ENCODE results near the gene KLHL35.
A peak's percentile ranks its signal among the peaks of the same experiment; 100 is the strongest.

The KLHL35 gene

GRCh38 chr11:75434051-75434450, 1.0 kb upstream of the KLHL35 start:
- in situ Hi-C loops (cut with HindIII; ENCODE audit: low pct_unique_long_range_greater_than_20kb, low sequenced_read_pairs), result no loop called here
- DNase-seq (ENCODE audit: low read depth in 1 of 2, low spot score in 1 of 2), result no peak
- no peak for TF ChIP-seq JUND (IDR thresholded peaks at IDR 0.05; ENCODE audit: low read depth)

GRCh38 chr11:75433443-75433842, 440 bp upstream of the KLHL35 start:
- TF ChIP-seq JUND (IDR thresholded peaks at IDR 0.05; ENCODE audit: low read depth), result no peak
- no peak for DNase-seq (ENCODE audit: low read depth in 1 of 2, low spot score in 1 of 2)
- in situ Hi-C loops (cut with HindIII; ENCODE audit: low pct_unique_long_range_greater_than_20kb, low sequenced_read_pairs), result no loop called here

GRCh38 chr11:75431533-75432525, 1.2 kb downstream of the KLHL35 start:
- in situ Hi-C loops (cut with HindIII; ENCODE audit: low pct_unique_long_range_greater_than_20kb, low sequenced_read_pairs), result no loop called here
- peak in 1 of 2 experiments; percentile 45 for DNase-seq (ENCODE audit: low read depth in 1 of 2, low spot score in 1 of 2)
- TF ChIP-seq JUND (IDR thresholded peaks at IDR 0.05; ENCODE audit: low read depth), result no peak

- peak; percentile 27 to 55 for DNase-seq (ENCODE audit: low read depth in 1 of 2, low spot score in 1 of 2)
- no peak for TF ChIP-seq JUND (IDR thresholded peaks at IDR 0.05; ENCODE audit: low read depth)
- in situ Hi-C loops (cut with HindIII; ENCODE audit: low pct_unique_long_range_greater_than_20kb, low sequenced_read_pairs), result no loop called here
These were observed 2.1 kb downstream of the KLHL35 start for GRCh38 chr11:75430714-75431532.

- in situ Hi-C loops (cut with HindIII; ENCODE audit: low pct_unique_long_range_greater_than_20kb, low sequenced_read_pairs), result no loop called here
- no peak for TF ChIP-seq JUND (IDR thresholded peaks at IDR 0.05; ENCODE audit: low read depth)
- peak; percentile 92 to 96 for DNase-seq (ENCODE audit: low read depth in 1 of 2, low spot score in 1 of 2)
These were observed 2.9 kb downstream of the KLHL35 start for GRCh38 chr11:75429902-75430713.

GRCh38 chr11:75429641-75429901, 3.4 kb downstream of the KLHL35 start:
- no peak for DNase-seq (ENCODE audit: low read depth in 1 of 2, low spot score in 1 of 2)
- no peak for TF ChIP-seq JUND (IDR thresholded peaks at IDR 0.05; ENCODE audit: low read depth)
- in situ Hi-C loops (cut with HindIII; ENCODE audit: low pct_unique_long_range_greater_than_20kb, low sequenced_read_pairs), result no loop called here

GRCh38 chr11:75428989-75429640, 3.9 kb downstream of the KLHL35 start:
- no peak for TF ChIP-seq JUND (IDR thresholded peaks at IDR 0.05; ENCODE audit: low read depth)
- no peak for DNase-seq (ENCODE audit: low read depth in 1 of 2, low spot score in 1 of 2)
- in situ Hi-C loops (cut with HindIII; ENCODE audit: low pct_unique_long_range_greater_than_20kb, low sequenced_read_pairs), result no loop called here

GRCh38 chr11:75428281-75428724, 4.7 kb downstream of the KLHL35 start:
- in situ Hi-C loops (cut with HindIII; ENCODE audit: low pct_unique_long_range_greater_than_20kb, low sequenced_read_pairs), result no loop called here
- DNase-seq (ENCODE audit: low read depth in 1 of 2, low spot score in 1 of 2), result peak; percentile 96 to 100
- TF ChIP-seq JUND (IDR thresholded peaks at IDR 0.05; ENCODE audit: low read depth), result no peak

- in situ Hi-C loops (cut with HindIII; ENCODE audit: low pct_unique_long_range_greater_than_20kb, low sequenced_read_pairs), result no loop called here
- DNase-seq (ENCODE audit: low read depth in 1 of 2, low spot score in 1 of 2), result no peak
- no peak for TF ChIP-seq JUND (IDR thresholded peaks at IDR 0.05; ENCODE audit: low read depth)
These were observed 5.8 kb downstream of the KLHL35 start for GRCh38 chr11:75427181-75427580.

- DNase-seq (ENCODE audit: low read depth in 1 of 2, low spot score in 1 of 2), result no peak
- TF ChIP-seq JUND (IDR thresholded peaks at IDR 0.05; ENCODE audit: low read depth), result no peak
- in situ Hi-C loops (cut with HindIII; ENCODE audit: low pct_unique_long_range_greater_than_20kb, low sequenced_read_pairs), result no loop called here
These were observed 6.3 kb downstream of the KLHL35 start for GRCh38 chr11:75426720-75427086.

GRCh38 chr11:75425422-75425821, 7.6 kb downstream of the KLHL35 start:
- no peak for TF ChIP-seq JUND (IDR thresholded peaks at IDR 0.05; ENCODE audit: low read depth)
- in situ Hi-C loops (cut with HindIII; ENCODE audit: low pct_unique_long_range_greater_than_20kb, low sequenced_read_pairs), result no loop called here
- peak; percentile 48 to 64 for DNase-seq (ENCODE audit: low read depth in 1 of 2, low spot score in 1 of 2)

- in situ Hi-C loops (cut with HindIII; ENCODE audit: low pct_unique_long_range_greater_than_20kb, low sequenced_read_pairs), result no loop called here
- DNase-seq (ENCODE audit: low read depth in 1 of 2, low spot score in 1 of 2), result no peak
- no peak for TF ChIP-seq JUND (IDR thresholded peaks at IDR 0.05; ENCODE audit: low read depth)
These were observed 8.6 kb downstream of the KLHL35 start for GRCh38 chr11:75424396-75424795.
